ENCODE data around the gene EGR2. TPM values are rescaled to one million over a fixed set of nuclear protein-coding genes. Genes with fewer than 3 reads are reported as not detected.

EGR2 gene
- total and polyA plus RNA-seq, 10 of the 15 experiments (the other 5 are each of a cell fraction or from before 2014, with no cell fraction given): 8.3 to 56.5 (median 16.2) TPM

DNA sequence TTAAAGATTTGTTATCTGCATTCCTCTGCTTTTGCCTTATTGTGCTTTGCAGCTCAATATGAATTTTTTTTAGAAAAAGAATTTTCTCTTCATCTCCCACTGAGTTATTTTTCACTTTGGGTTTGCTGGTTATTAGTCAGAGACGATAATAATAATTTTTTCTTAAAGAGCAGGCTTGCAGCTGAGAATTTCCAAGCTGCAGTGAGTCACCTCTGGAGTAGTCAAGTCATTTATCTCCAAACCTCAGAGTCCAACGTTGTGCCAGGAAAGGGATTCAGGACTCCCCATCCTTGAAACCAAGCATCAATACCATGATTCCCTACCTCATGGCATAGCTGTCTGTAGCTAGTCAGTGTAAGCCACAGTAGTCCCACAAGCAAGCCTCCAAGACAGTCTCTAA lies 15.2 kb upstream of the EGR2 start (continued):
- TF ChIP-seq, protein P1, sequence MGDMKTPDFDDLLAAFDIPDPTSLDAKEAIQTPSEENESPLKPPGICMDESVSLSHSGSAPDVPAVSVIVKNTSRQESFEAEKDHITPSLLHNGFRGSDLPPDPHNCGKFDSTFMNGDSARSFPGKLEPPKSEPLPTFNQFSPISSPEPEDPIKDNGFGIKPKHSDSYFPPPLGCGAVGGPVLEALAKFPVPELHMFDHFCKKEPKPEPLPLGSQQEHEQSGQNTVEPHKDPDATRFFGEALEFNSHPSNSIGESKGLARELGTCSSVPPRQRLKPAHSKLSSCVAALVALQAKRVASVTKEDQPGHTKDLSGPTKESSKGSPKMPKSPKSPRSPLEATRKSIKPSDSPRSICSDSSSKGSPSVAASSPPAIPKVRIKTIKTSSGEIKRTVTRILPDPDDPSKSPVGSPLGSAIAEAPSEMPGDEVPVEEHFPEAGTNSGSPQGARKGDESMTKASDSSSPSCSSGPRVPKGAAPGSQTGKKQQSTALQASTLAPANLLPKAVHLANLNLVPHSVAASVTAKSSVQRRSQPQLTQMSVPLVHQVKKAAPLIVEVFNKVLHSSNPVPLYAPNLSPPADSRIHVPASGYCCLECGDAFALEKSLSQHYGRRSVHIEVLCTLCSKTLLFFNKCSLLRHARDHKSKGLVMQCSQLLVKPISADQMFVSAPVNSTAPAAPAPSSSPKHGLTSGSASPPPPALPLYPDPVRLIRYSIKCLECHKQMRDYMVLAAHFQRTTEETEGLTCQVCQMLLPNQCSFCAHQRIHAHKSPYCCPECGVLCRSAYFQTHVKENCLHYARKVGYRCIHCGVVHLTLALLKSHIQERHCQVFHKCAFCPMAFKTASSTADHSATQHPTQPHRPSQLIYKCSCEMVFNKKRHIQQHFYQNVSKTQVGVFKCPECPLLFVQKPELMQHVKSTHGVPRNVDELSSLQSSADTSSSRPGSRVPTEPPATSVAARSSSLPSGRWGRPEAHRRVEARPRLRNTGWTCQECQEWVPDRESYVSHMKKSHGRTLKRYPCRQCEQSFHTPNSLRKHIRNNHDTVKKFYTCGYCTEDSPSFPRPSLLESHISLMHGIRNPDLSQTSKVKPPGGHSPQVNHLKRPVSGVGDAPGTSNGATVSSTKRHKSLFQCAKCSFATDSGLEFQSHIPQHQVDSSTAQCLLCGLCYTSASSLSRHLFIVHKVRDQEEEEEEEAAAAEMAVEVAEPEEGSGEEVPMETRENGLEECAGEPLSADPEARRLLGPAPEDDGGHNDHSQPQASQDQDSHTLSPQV (IDR thresholded peaks at IDR 0.05): no peak
- TF ChIP-seq BCLAF1 (IDR thresholded peaks at IDR 0.05) (no peak), ZNF622 (IDR thresholded peaks at IDR 0.05) (no peak), CHD1 (IDR thresholded peaks at IDR 0.05; ENCODE audit: low read depth, low read length) (no peak), ZBED1 (IDR thresholded peaks at IDR 0.05; ENCODE audit: borderline replicate concordance) (peak; percentile 61; the same call in 1 of the 2 replicates), TCF7 (IDR thresholded peaks at IDR 0.05; ENCODE audit: borderline replicate concordance) (peak; percentile 69; the same call in 1 of the 2 replicates), EP300 (IDR thresholded peaks at IDR 0.05; ENCODE audit: borderline replicate concordance in 1 of 2, control insufficient read depth in 1 of 2, low read depth in 2 of 2, low read length in 2 of 2) (0 out of 4 replicates have a peak, but pooled peaks of 1 of the 2 experiments have one; percentile 22), CEBPB (IDR thresholded peaks at IDR 0.05; ENCODE audit: borderline replicate concordance in 1 of 2, low read depth in 2 of 2, low read length in 2 of 2) (peak in 1 of 2 experiments; percentile 72; a peak in 1 of 4 replicates), BRCA1 (IDR thresholded peaks at IDR 0.05; ENCODE audit: low read depth, low read length) (no peak), NFIC (IDR thresholded peaks at IDR 0.05; ENCODE audit: low read depth, low read length) (peak; percentile 98), CREB1 (IDR thresholded peaks at IDR 0.05; ENCODE audit: low read depth) (peak; percentile 49; the same call in 1 of the 2 replicates), RUNX3 (IDR thresholded peaks at IDR 0.05; ENCODE audit: low read length) (peak; percentile 95), PAX5 (IDR thresholded peaks at IDR 0.05; ENCODE audit: borderline replicate concordance, low read depth, low read length) (no peak), BHLHE40 (IDR thresholded peaks at IDR 0.05; ENCODE audit: borderline replicate concordance in 1 of 2, low read depth in 2 of 2, low read length in 1 of 2) (no peak), MTA3 (IDR thresholded peaks at IDR 0.05; ENCODE audit: borderline replicate concordance, low read length) (peak; percentile 76; the same call in 1 of the 2 replicates), IKZF2 (IDR thresholded peaks at IDR 0.05) (peak; percentile 19 to 39; a peak in 2 of 4 replicates), TBL1XR1 (IDR thresholded peaks at IDR 0.05; ENCODE audit: low read depth, low read length) (no peak)
- TF ChIP-seq, protein P2, sequence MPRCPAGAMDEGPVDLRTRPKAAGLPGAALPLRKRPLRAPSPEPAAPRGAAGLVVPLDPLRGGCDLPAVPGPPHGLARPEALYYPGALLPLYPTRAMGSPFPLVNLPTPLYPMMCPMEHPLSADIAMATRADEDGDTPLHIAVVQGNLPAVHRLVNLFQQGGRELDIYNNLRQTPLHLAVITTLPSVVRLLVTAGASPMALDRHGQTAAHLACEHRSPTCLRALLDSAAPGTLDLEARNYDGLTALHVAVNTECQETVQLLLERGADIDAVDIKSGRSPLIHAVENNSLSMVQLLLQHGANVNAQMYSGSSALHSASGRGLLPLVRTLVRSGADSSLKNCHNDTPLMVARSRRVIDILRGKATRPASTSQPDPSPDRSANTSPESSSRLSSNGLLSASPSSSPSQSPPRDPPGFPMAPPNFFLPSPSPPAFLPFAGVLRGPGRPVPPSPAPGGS (IDR thresholded peaks at IDR 0.05; ENCODE audit: borderline replicate concordance, insufficient read depth, low read depth, low read length, poor library complexity, severe bottlenecking): peak; percentile 56
- TF ChIP-seq, protein P3, sequence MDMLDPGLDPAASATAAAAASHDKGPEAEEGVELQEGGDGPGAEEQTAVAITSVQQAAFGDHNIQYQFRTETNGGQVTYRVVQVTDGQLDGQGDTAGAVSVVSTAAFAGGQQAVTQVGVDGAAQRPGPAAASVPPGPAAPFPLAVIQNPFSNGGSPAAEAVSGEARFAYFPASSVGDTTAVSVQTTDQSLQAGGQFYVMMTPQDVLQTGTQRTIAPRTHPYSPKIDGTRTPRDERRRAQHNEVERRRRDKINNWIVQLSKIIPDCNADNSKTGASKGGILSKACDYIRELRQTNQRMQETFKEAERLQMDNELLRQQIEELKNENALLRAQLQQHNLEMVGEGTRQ (IDR thresholded peaks at IDR 0.05; ENCODE audit: borderline replicate concordance, low read depth, low read length): no peak
- TF ChIP-seq, protein P4, sequence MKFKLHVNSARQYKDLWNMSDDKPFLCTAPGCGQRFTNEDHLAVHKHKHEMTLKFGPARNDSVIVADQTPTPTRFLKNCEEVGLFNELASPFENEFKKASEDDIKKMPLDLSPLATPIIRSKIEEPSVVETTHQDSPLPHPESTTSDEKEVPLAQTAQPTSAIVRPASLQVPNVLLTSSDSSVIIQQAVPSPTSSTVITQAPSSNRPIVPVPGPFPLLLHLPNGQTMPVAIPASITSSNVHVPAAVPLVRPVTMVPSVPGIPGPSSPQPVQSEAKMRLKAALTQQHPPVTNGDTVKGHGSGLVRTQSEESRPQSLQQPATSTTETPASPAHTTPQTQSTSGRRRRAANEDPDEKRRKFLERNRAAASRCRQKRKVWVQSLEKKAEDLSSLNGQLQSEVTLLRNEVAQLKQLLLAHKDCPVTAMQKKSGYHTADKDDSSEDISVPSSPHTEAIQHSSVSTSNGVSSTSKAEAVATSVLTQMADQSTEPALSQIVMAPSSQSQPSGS (IDR thresholded peaks at IDR 0.05; ENCODE audit: low read length): peak; percentile 87

Data from GM12878 (cell line).